ENCODE data around the gene GYG1. TPM values are rescaled to one million over a fixed set of nuclear protein-coding genes. Genes with fewer than 3 reads are reported as not detected.
A peak's percentile ranks its signal among the peaks of the same experiment; 100 is the strongest.

GYG1 gene
- total and polyA plus RNA-seq, 2 of the 4 experiments (the other 2 are of a cell fraction) = 48.4 to 90.3 TPM

- no peaks in the 10 kb centered on the region for H3K36me3 ChIP-seq (ENCODE audit: control insufficient read depth, insufficient read depth, low read length)
- no peak for TF ChIP-seq POLR2A (IDR thresholded peaks at IDR 0.05; ENCODE audit: low read depth, low read length)
- no peak for TF ChIP-seq FOS (IDR thresholded peaks at IDR 0.05; ENCODE audit: low read depth, low read length)
- TF ChIP-seq RAD21 (IDR thresholded peaks at IDR 0.05; ENCODE audit: low read length) = no peak
- no peak for TF ChIP-seq NFE2L2 (IDR thresholded peaks at IDR 0.05; ENCODE audit: low read depth, low read length)
- TF ChIP-seq ELK1 (IDR thresholded peaks at IDR 0.05; ENCODE audit: borderline replicate concordance, low read depth, low read length) = no peak
- TF ChIP-seq, protein P1, sequence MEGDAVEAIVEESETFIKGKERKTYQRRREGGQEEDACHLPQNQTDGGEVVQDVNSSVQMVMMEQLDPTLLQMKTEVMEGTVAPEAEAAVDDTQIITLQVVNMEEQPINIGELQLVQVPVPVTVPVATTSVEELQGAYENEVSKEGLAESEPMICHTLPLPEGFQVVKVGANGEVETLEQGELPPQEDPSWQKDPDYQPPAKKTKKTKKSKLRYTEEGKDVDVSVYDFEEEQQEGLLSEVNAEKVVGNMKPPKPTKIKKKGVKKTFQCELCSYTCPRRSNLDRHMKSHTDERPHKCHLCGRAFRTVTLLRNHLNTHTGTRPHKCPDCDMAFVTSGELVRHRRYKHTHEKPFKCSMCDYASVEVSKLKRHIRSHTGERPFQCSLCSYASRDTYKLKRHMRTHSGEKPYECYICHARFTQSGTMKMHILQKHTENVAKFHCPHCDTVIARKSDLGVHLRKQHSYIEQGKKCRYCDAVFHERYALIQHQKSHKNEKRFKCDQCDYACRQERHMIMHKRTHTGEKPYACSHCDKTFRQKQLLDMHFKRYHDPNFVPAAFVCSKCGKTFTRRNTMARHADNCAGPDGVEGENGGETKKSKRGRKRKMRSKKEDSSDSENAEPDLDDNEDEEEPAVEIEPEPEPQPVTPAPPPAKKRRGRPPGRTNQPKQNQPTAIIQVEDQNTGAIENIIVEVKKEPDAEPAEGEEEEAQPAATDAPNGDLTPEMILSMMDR (conservative IDR thresholded peaks at IDR 0.05; ENCODE audit: low read depth, low read length) = no peak
- no peak for TF ChIP-seq MXI1 (IDR thresholded peaks at IDR 0.05; ENCODE audit: borderline replicate concordance, low read depth, low read length)
- no peak for TF ChIP-seq RFX5 (IDR thresholded peaks at IDR 0.05; ENCODE audit: low read depth, low read length)
- TF ChIP-seq USF2 (IDR thresholded peaks at IDR 0.05; ENCODE audit: low read depth, low read length) = no peak
- TF ChIP-seq CEBPB (IDR thresholded peaks at IDR 0.05; ENCODE audit: low read depth, low read length) = no peak
- no peak for TF ChIP-seq CHD1 (IDR thresholded peaks at IDR 0.05; ENCODE audit: low read depth, low read length)
- no peak for TF ChIP-seq RCOR1 (IDR thresholded peaks at IDR 0.05; ENCODE audit: insufficient replicate concordance, low read length)
- no peak for TF ChIP-seq BHLHE40 (IDR thresholded peaks at IDR 0.05; ENCODE audit: low read depth, low read length)
- no peak for TF ChIP-seq MAFK (IDR thresholded peaks at IDR 0.05; ENCODE audit: low read depth, low read length)
- no peak for TF ChIP-seq SMC3 (IDR thresholded peaks at IDR 0.05; ENCODE audit: low read depth, low read length)
- TF ChIP-seq MAZ (IDR thresholded peaks at IDR 0.05; ENCODE audit: borderline replicate concordance, low read depth, low read length) = no peak
- H3K23ac ChIP-seq (ENCODE audit: low read depth, low read length) = peak overlapping the region; percentile 42; the same call in 1 of the 2 replicates
- H2BK15ac ChIP-seq (ENCODE audit: low read depth, low read length) = no peak overlapping the region
- no peak overlapping the region for H4K8ac ChIP-seq (ENCODE audit: low read depth in 2 of 2, low read length in 2 of 2)
- H2AK5ac ChIP-seq (ENCODE audit: low read depth, low read length) = 0 out of 2 replicates have a peak overlapping the region, but pooled peaks have one; percentile 60
- no peak overlapping the region for H2BK120ac ChIP-seq (ENCODE audit: low read depth, low read length)
- intact Hi-C loops (cut with micrococcal nuclease) (no loop called here), in situ Hi-C loops (cut with MboI; ENCODE audit: low sequenced_read_pairs) (loop anchor here (25.0 kb wide), 1 partner anchor 742 kb away; no protein-coding TSS in a partner anchor), dilution Hi-C loops (cut with HindIII; ENCODE audit: low sequenced_read_pairs, unreplicated experiment) (no loop called here)
- no TSS peak for BruUV-seq (replicated peaks)
- 100% methylated on average over 1 of the region's 7 CpGs; no CpG with 5 or more reads in 1 of the 2 experiments for WGBS, 2 experiments (ENCODE audit: extremely low coverage in 2 of 2, insufficient read length in 1 of 2)
- H3K79me1 ChIP-seq (ENCODE audit: low read depth in 1 of 2, low read length in 2 of 2) = no peaks in the 10 kb centered on the region
- H3K4ac ChIP-seq (ENCODE audit: low read depth, low read length) = no peak overlapping the region
- no peak overlapping the region for H3K4me2 ChIP-seq (ENCODE audit: low read depth, low read length)
- no peak overlapping the region for H2AFZ ChIP-seq (replicated peaks; ENCODE audit: low read length, poor library complexity)
- no peak overlapping the region for H3K18ac ChIP-seq (ENCODE audit: low read depth, low read length)
- ChIA-PET POLR2A (ENCODE audit: unreplicated experiment) (no interaction called here), CTCF (interaction anchor here (1.0 to 1.2 kb wide), 2 partner anchors 10 to 15 kb away, joined by 3 read pairs; no protein-coding TSS in a partner anchor)
- H3K14ac ChIP-seq (replicated peaks; ENCODE audit: low read depth, low read length) = 0 out of 2 replicates have a peak overlapping the region, but pooled peaks have one; percentile 15
- H3K4me1 ChIP-seq (ENCODE audit: control insufficient read depth, insufficient read depth, low read length) = peaks cover 3% of the 10 kb centered on the region; the same call in 1 of the 2 replicates
- H2BK20ac ChIP-seq (ENCODE audit: low read depth, low read length) = peak overlapping the region; percentile 14
- no peak for DNase-seq
- H2AK9ac ChIP-seq (replicated peaks; ENCODE audit: low read depth, low read length, poor library complexity) = no peak overlapping the region
- H3K27me3 ChIP-seq (ENCODE audit: control insufficient read depth, insufficient read depth, low read length) = no peaks in the 10 kb centered on the region
- no peak overlapping the region for H3K9ac ChIP-seq (ENCODE audit: low read depth, low read length)
- no peak overlapping the region for H2BK5ac ChIP-seq (ENCODE audit: low read depth, low read length, poor library complexity, severe bottlenecking)
- H3K9me3 ChIP-seq (ENCODE audit: control insufficient read depth, insufficient read depth, low read length) = no peaks in the 10 kb centered on the region
- H3K9me1 ChIP-seq (ENCODE audit: insufficient read depth, low read length) = no peaks in the 10 kb centered on the region
- no peak overlapping the region for H4K91ac ChIP-seq (ENCODE audit: insufficient read depth, low read depth, low read length)
- H3K56ac ChIP-seq (ENCODE audit: extremely low read depth, insufficient read depth, low read length) = no peak overlapping the region
- H3K27ac ChIP-seq (ENCODE audit: insufficient read depth, low read length) = no peak overlapping the region
- no peak overlapping the region for H4K5ac ChIP-seq (ENCODE audit: low read depth, low read length)
- no peak for ATAC-seq (ENCODE audit: low read depth)
- H4K20me1 ChIP-seq (ENCODE audit: insufficient read depth, low read length) = no peaks in the 10 kb centered on the region
- no peak overlapping the region for H3K4me3 ChIP-seq (ENCODE audit: insufficient read depth, low read depth, low read length)
These were observed 21.1 kb upstream of the GYG1 start for GRCh38 chr3:148970271-148970670.
